Activated naive CD4-positive, alpha-beta T cell treated with anti-CD3 and anti-CD28 coated beads for 36 hours (primary cell): ENCODE measurements around the gene SCARF2. TPM values are rescaled to one million over a fixed set of nuclear protein-coding genes. Genes with fewer than 3 reads are reported as not detected.
A peak's percentile ranks its signal among the peaks of the same experiment; 100 is the strongest.

Experiments used
- CTCF ChIA-PET: fragments of 350-600 bp; sonication (Branson Sonifier 250); formaldehyde crosslinking; loops from one replicate; lab custom pipeline; 2021; ENCODE audit warnings: antibody characterized with exemption; lab: Charles Lee
- DNase-seq: peaks from one replicate; pipeline ENCODE4 v3.0.0-alpha.2; 2020
- H3K27ac Mint-ChIP-seq: one replicate; pipeline ENCODE4 v1.8.0; 2021; ENCODE audit warnings: mild to moderate bottlenecking, mixed read lengths
- H3K27me3 Mint-ChIP-seq: one replicate; pipeline ENCODE4 v1.8.0; 2021; ENCODE audit warnings: low read depth, mixed read lengths
- H3K36me3 Mint-ChIP-seq: one replicate; pipeline ENCODE4 v1.8.0; 2021; ENCODE audit warnings: low read depth, mixed read lengths
- H3K4me1 Mint-ChIP-seq: one replicate; pipeline ENCODE4 v1.8.0; 2021; ENCODE audit warnings: low read depth, mixed read lengths
- H3K4me3 Mint-ChIP-seq: one replicate; pipeline ENCODE4 v1.8.0; 2021; ENCODE audit warnings: mild to moderate bottlenecking, moderate library complexity, mixed read lengths
- H3K9me3 Mint-ChIP-seq: one replicate; pipeline ENCODE4 v1.8.0; 2021; ENCODE audit warnings: mixed read lengths
- intact Hi-C: fragments of 100-400 bp; cut with micrococcal nuclease; formaldehyde crosslinking; loops from one replicate; pipeline ENCODE4 v1.15.1; 2023
- total RNA-seq, 2 experiments: library from RNA; stranded (reverse); gene quantifications; one replicate each; pipeline ENCODE4 v1.2.3, GENCODE V29; 2021

Gene SCARF2
- total RNA-seq, 2 experiments from 2014 or later: 0.21 to 0.30 TPM

DNA sequence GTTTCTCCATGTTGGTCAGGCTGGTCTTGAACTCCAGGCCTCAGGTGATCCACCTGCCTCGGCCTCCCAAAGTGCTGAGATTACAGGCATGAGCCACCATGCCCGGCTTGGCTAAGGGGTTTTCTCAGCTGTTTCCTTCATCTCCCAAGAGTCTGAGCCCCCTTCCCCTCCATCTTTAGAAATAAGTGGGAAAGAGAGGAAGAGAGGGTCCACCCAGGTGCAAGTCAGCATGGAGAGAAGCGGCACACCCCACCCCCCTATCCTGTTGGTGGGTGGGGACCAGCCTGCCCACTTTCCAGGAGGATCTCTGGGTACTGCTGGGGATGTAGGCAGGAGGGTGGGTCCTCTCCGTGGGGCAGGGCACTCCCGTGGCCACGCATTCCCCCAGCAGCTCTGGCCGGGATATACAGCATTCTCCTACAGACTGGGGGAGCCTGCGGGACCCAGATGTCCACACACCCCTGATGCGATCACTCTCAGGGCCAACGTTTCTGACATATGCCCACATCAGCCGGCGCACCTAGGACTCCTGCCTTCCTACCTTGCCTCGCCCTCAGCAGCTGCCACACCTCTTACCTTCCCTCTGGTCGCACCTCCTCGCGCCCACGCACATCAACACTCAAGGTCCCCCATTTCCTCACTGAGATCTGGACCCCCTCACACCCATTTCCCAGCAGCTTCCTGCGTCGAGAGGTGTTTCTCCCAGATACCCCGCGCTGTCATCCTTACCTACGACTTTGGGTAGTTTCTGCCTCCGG, 8.9 kb downstream of the SCARF2 start:
- no peaks in the 10 kb centered on the region for H3K9me3 Mint-ChIP-seq
- H3K4me1 Mint-ChIP-seq: peaks cover 18% of the 10 kb centered on the region
- intact Hi-C loops: loop anchor here (5.0 kb wide), 2 partner anchors 139 to 274 kb away; no protein-coding TSS in a partner anchor
- DNase-seq: no peak
- H3K4me3 Mint-ChIP-seq: peak overlapping the region; percentile 74
- H3K36me3 Mint-ChIP-seq: no peaks in the 10 kb centered on the region
- CTCF ChIA-PET: interaction anchor here (1.1 to 1.4 kb wide), 3 partner anchors 10 to 32 kb away, joined by 3 to 15 read pairs (median 6); no protein-coding TSS in a partner anchor
- no peak overlapping the region for H3K27ac Mint-ChIP-seq
- peaks cover 42% of the 10 kb centered on the region for H3K27me3 Mint-ChIP-seq

DNA sequence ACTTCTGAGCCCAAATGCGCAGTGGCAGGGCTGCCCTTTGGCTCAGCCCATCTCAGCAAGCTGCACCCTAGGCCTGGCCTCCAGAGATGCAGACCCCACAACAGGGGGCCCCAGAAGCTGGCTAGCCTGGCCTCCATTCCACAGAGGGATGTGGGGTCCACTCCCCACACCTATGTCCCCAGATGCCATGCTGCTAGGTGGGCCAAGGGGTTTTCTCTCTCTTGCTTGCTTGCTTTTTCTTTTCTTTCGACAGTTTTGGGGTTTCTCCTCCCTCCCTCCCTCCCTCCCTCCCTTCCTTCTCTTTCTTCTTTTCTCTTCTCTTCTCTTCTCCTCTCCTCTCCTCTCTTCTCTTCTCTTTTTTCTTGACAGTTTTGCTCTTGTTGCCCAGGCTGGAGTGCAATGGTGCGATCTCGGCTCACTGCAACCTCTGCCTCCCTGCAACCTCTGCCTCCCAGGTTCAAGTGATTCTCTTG, 9.6 kb downstream of the SCARF2 start:
- Mint-ChIP-seq H3K36me3 (no peaks in the 10 kb centered on the region), H3K4me3 (no peak overlapping the region), H3K27ac (no peak overlapping the region), H3K4me1 (peaks cover 18% of the 10 kb centered on the region), H3K27me3 (peaks cover 45% of the 10 kb centered on the region), H3K9me3 (no peaks in the 10 kb centered on the region)
- CTCF ChIA-PET: interaction anchor here (0.9 to 1.4 kb wide), 2 partner anchors 9 to 36 kb away, joined by 3 to 15 read pairs; no protein-coding TSS in a partner anchor
- no peak for DNase-seq
- intact Hi-C loops: loop anchor here (5.0 kb wide), 2 partner anchors 139 to 274 kb away; no protein-coding TSS in a partner anchor

DNA sequence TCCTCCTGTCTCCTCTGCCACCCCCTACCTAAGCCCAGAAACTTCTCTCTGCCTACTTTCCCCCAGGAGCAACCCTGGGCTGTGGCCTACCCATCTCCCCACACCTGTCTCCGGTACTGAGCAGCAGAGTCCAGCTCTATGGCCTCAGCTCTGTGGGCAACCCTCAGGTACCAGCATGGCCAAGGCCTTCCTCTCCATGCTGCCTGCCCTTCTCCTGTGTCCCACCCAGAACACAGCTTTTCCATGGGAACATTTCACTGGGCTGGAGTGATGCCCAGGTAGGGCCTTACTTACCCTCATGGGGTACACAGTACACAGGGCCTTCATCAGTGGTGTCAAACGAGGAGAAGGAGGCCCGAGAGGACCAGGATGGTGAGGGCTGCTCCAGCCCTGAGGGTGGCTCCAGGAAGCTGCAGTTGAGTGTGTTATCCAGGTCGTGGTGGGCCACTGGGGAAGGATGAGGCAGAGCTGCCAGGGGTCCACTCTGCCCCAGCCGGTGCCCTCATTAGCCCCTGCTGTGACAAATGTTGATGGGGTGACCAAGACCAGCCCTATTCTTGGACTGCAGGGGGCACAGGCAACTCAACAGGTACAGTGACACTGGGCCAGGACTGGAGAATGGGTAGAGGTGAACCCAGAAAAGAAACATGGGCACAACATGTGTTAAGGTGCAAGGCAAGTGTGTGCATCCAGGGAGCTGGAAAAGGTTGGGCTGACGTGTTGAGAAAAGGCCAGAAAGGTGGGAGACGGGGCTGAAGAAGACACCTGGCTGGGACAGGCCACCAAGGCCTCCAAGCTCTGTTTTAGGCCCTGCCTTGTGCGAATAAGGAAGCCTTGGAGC, 10.3 kb downstream of the SCARF2 start:
- Mint-ChIP-seq H3K4me1 (peaks cover 18% of the 10 kb centered on the region), H3K27ac (no peak overlapping the region), H3K27me3 (peaks cover 43% of the 10 kb centered on the region), H3K9me3 (no peaks in the 10 kb centered on the region), H3K4me3 (no peak overlapping the region), H3K36me3 (no peaks in the 10 kb centered on the region)
- DNase-seq: no peak
- CTCF ChIA-PET: interaction anchor here (0.9 to 1.4 kb wide), 2 partner anchors 9 to 36 kb away, joined by 3 to 15 read pairs; no protein-coding TSS in a partner anchor
- intact Hi-C loops: loop anchor here (5.0 kb wide), 2 partner anchors 140 to 275 kb away; no protein-coding TSS in a partner anchor

DNA sequence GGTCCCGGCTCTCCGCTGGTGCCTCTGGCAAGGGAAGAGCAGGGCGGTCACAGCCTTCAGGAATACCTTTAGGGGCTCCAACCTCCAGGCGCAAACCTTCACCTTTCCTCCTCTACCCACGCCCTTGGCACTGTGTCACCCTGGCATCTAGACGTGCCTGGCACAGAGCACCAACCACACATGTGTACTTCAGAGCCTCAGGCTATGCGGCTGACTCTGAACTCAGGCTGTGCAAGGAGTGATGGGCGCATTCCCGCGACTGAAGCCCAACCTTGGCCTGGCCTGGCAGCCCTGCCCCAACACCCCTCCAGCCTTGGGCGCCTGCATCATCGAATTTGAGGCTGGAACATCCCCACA, 11.4 kb downstream of the SCARF2 start:
- DNase-seq: no peak
- H3K4me3 Mint-ChIP-seq: no peak overlapping the region
- H3K4me1 Mint-ChIP-seq: peaks cover 15% of the 10 kb centered on the region
- no peaks in the 10 kb centered on the region for H3K36me3 Mint-ChIP-seq
- no peaks in the 10 kb centered on the region for H3K9me3 Mint-ChIP-seq
- H3K27me3 Mint-ChIP-seq: peaks cover 36% of the 10 kb centered on the region
- intact Hi-C loops: loop anchor here (5.0 kb wide), 2 partner anchors 141 to 276 kb away; no protein-coding TSS in a partner anchor
- no peak overlapping the region for H3K27ac Mint-ChIP-seq
- CTCF ChIA-PET: no interaction called here

DNA sequence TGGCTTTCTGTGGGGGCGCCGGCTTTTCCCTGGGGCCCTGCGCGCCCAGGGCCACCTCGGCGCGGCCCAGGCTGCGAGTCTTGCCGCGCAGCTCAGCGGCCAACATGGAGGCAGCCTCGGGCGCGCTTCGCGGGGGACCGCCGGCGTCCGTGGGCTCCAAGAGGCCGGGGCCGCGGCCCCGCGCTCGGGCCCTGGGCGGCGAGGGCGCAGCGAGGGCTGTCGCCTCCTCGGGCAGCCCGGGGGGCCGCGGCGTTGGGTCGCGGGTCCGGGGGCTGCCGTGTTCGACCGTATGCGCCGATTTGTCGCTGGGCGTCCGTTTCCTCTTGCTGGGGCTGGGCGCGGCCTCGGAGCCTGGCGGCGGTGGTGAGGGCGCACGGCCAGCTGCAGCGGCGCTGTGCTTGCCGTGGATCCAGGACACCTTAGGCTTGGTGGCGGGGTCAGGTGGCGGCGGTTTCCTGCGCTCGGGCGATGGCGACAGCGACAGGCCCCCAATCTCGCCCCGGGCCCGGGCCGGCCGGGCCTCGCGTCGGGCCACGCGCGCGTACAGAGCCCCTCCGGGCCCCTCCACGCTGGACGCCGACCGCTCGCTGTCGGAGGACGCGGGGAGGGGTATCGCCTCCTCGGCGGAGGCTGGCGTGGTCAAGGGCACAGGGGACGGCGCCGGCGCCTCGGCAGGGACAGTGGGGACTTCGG, 11.9 kb downstream of the SCARF2 start:
- H3K4me3 Mint-ChIP-seq: no peak overlapping the region
- CTCF ChIA-PET: no interaction called here
- intact Hi-C loops: loop anchor here (5.0 kb wide), 2 partner anchors 142 to 277 kb away; no protein-coding TSS in a partner anchor
- H3K4me1 Mint-ChIP-seq: peaks cover 12% of the 10 kb centered on the region
- DNase-seq: no peak
- no peaks in the 10 kb centered on the region for H3K9me3 Mint-ChIP-seq
- H3K27me3 Mint-ChIP-seq: peaks cover 33% of the 10 kb centered on the region
- no peaks in the 10 kb centered on the region for H3K36me3 Mint-ChIP-seq
- no peak overlapping the region for H3K27ac Mint-ChIP-seq

DNA sequence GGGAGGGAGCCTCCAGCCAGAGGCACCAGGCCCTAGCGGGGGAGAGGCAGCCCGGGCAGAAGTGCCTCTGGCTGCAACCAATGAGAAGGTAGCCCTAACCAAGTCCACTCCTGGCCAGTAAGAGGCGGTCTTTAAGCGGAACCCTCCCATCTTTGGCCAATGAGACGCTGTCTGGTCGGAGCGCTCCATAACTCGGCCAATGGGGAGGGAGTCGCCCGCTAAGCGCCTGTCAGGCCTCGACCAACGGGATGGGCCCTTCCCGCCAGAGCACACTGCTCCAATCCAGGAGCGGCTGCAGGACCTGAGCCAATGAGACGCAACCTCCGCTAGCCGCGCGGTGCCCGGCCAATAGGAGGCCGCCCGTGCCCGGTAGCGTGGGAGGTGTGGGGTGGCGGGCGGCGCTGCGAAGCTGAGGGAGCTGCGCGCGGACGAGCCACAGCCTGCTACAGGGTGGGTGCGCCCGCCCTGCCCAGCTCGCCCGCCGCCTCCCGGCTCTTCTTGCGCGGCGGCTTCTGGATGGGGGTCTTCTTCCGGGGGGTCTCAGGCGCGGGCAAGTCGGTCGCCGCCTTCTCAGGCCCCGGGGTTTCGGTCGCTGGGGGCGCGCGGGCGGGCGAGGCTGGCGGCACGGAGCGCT, 12.6 kb downstream of the SCARF2 start:
- CTCF ChIA-PET: no interaction called here
- no peaks in the 10 kb centered on the region for H3K9me3 Mint-ChIP-seq
- H3K27ac Mint-ChIP-seq: no peak overlapping the region
- H3K36me3 Mint-ChIP-seq: no peaks in the 10 kb centered on the region
- DNase-seq: no peak
- peaks cover 8% of the 10 kb centered on the region for H3K4me1 Mint-ChIP-seq
- intact Hi-C loops: loop anchor here (5.0 kb wide), 2 partner anchors 142 to 277 kb away; no protein-coding TSS in a partner anchor
- peak overlapping the region; percentile 13 for H3K4me3 Mint-ChIP-seq
- peaks cover 29% of the 10 kb centered on the region for H3K27me3 Mint-ChIP-seq

DNA sequence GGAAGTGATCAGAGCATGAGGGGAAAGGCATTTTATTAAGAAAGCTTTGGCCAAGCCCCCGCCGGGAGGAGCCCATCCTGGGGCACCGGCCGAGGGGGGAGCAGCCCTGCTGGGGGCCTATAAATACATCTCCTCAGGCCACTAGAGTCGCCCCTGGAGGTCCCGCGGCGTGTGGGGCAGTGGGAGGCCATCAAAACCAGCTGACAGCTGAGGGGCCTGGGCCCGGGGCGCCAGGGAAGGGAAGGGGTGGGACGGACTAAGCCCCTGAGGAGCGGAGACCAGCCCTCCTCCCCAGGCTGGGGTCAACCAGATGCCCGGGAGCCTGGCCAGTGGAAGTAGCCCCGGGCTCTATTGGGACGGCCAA, 13.1 kb downstream of the SCARF2 start:
- H3K27me3 Mint-ChIP-seq: peaks cover 26% of the 10 kb centered on the region
- no peaks in the 10 kb centered on the region for H3K9me3 Mint-ChIP-seq
- CTCF ChIA-PET: no interaction called here
- no peaks in the 10 kb centered on the region for H3K36me3 Mint-ChIP-seq
- no peak for DNase-seq
- no peak overlapping the region for H3K4me3 Mint-ChIP-seq
- intact Hi-C loops: no loop called here
- H3K27ac Mint-ChIP-seq: no peak overlapping the region
- H3K4me1 Mint-ChIP-seq: peaks cover 5% of the 10 kb centered on the region

DNA sequence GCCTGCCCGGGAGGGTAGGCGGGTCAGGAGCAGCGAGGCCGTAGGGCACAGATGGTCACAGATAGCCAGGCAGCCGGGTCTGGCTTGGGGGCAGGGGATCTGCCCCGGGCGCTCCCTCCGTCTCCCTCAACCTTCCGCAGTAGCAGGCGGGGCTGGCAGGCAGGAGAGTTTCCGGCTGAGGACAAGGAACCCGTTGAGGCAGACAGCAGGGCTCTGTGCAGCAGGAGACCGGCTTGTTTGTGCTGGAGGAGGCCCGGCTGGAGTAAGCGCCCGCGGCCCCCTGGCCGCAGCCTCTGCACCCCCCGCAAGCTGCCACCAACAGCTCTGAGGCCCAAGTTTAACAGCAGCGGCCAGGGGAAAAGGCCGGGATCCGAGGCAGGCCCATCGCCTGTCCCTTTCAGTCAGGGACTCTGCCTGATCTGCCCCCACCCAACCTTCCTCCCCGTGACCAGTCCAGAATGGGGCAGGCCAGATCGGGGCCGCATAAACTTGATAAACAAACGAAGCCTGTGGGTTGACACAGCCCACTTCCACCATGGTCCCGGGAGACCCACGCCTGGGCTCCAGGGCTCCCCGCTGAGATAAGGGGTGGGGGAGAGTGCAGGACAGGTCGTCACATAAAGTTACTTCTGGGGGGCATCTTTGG, 13.6 kb downstream of the SCARF2 start:
- Mint-ChIP-seq H3K4me3 (no peak overlapping the region), H3K36me3 (no peaks in the 10 kb centered on the region), H3K4me1 (peaks cover 4% of the 10 kb centered on the region), H3K27me3 (peaks cover 25% of the 10 kb centered on the region), H3K27ac (no peak overlapping the region), H3K9me3 (no peaks in the 10 kb centered on the region)
- intact Hi-C loops: no loop called here
- no peak for DNase-seq
- CTCF ChIA-PET: interaction anchor here (0.5 kb wide), 1 partner anchor 245 kb away, joined by 3 read pairs; no protein-coding TSS in a partner anchor

DNA sequence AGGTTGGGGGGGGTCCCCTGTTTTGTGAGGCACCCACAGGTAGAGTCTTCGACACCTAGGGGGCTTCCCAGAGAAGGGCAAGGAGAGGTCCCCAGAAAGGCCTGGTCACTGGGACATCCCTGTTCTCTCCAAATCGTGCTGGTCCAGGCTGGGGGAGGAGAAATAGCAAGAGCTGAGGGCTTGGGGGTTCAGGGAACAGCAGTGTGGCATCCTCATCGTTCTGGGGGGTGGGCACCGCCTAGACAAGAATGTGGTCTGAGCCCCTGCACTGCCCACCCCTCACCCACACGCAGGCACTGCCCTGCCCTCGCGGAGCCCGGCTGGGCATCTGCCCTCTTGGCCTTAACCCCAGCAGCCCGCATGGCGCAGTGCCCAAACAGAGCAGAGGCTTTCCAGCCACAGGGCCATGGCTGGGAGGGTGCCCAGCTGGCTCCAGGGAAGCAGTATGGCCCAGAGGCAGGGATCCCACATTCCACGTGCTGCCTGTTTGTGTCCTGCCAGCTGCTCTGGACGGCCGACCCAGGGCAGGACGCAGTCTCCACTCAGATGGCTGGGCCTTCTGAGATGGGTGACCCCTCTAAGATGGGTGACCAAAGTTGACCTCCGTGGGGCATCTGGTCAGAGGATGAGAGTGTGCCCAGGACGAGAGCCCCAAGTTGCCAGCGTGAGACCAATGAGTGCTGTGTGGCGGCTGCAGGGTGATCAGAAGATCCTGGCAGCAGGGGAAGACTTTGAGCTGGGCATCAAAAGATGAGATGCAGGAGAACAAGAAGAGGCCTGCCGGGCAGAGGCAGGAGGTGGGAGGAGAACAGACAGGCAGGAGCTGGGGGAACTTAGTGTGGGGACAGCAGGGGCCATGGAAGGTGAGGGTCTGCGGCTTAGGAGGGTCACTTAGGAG, 14.4 kb downstream of the SCARF2 start:
- Mint-ChIP-seq H3K36me3 (no peaks in the 10 kb centered on the region), H3K9me3 (no peaks in the 10 kb centered on the region), H3K27ac (no peak overlapping the region), H3K27me3 (peaks cover 21% of the 10 kb centered on the region), H3K4me1 (peaks cover 2% of the 10 kb centered on the region), H3K4me3 (no peak overlapping the region)
- no peak for DNase-seq
- intact Hi-C loops: no loop called here
- CTCF ChIA-PET: interaction anchor here (0.5 to 1.3 kb wide), 3 partner anchors 33 to 245 kb away, joined by 3 to 5 read pairs (median 3); no protein-coding TSS in a partner anchor

DNA sequence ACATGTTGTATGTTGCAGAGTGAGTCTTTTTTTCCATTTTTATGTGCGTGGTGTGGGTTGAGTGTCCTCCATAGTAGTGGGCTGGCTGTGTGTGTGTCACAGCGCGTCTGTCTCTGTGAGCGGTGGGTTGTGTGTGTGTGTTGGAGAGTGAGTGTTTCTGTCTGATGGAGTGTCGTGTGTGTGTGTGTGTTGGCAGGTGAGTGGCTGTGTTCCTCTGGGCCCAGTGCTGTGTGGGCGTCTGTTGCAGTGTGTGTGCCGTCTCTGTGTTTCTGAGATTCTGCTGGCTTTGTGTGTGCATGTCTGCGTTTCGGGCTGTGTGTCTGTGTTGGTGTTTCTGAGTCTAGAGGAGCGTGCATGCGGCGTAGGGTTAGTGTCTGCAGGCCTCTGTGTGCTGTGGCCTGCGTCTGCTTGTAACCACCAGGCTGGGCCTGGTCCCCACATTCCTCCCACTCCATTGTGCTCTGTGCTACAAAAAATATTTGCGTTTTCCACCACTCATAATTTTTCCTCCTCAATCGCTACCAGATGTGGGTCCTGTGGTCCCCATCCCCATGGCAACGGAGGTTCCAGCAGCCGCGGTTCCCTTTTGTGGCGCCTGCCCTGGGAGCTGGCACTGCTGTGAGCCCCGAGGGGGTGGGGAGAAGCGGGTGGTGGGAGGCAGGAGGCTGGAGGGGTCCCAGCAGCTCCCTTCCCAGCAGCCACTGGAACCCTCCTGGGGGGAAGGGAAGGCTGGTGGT, 15.2 kb downstream of the SCARF2 start:
- DNase-seq: no peak
- H3K27ac Mint-ChIP-seq: no peak overlapping the region
- H3K9me3 Mint-ChIP-seq: no peaks in the 10 kb centered on the region
- CTCF ChIA-PET: interaction anchor here (0.7 to 1.3 kb wide), 3 partner anchors 32 to 78 kb away, joined by 3 to 5 read pairs (median 3); no protein-coding TSS in a partner anchor
- peaks cover 2% of the 10 kb centered on the region for H3K4me1 Mint-ChIP-seq
- no peaks in the 10 kb centered on the region for H3K36me3 Mint-ChIP-seq
- intact Hi-C loops: no loop called here
- H3K4me3 Mint-ChIP-seq: no peak overlapping the region
- H3K27me3 Mint-ChIP-seq: peaks cover 19% of the 10 kb centered on the region
